GM18499 (cell line): ENCODE measurements around the gene PLCL1.

Source experiments
- ATAC-seq: cut with Tn5 transposase; IDR thresholded peaks from one replicate; pipeline ENCODE4 v1.9.1; 2021; ENCODE audit warnings: moderate number of reproducible peaks; ENCODE audit not compliant: insufficient read depth, unreplicated experiment

Gene PLCL1

DNA sequence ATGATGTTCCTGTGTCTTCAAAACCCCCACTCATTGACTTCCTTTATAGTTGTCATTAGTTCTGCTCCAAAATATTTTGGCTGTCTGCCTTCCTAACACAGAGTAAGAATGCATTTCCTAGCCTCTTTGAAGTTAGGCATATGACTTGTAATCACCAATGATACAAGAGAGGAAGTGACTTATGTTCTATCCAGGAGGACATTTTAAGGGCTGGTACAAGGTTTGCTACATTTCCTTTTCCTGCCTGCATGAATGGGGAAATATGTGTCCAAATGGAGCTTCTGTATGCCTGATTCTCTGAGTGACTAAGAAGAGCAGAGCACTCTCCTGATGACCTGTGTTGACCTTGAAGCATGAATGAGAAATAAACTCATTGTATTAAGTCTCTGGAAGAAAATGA lies 115.1 kb downstream of the PLCL1 start:
- ATAC-seq: no peak

GRCh38 chr2:197920088-197920487 lies 115.7 kb downstream of the PLCL1 start:
- ATAC-seq: no peak

DNA sequence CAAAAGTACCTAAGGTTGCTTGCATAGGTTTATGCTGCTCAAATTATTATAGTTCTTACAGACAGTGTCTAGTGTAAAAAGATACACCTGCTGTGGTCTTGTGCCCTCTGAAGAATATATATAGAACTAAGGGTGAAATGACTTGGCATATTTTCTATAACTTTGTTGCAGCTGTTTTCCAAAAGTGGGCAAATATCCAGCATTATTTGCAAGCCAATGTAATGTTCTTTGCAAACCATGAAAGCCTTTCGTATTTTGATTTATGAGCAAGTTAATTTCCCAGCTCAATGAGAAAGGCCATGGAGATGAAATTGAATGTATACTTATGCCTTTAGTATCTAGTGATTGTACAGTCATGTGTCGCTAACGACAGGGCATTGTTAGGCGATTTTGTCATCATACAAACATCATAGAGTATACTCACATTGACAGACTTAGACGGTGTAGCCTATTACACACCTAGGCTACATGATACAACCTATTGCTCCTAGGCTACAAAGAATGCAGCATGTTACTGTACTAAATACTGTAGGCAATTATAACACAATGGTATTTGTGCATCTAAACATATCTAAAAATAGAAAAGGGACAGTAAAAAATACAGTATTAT lies 116.3 kb downstream of the PLCL1 start:
- ATAC-seq: no peak

DNA sequence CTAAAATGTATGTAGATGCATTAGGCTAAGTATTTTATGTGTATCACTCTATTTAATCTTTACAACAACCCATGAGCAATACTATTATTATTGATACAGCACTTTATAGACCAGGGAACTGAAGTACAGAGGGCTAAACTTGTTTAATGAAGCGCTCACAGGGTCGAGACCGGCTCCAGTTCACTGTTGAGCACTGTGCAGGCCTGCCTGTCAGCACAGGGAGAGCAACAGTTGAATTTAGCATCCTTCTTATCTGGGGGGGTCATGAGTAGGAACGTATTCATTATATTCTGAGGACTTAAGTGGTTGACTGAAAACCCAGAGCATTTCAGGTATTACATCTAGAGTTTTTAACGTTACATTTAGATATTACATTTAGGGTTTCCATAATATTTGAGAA lies 120.1 kb downstream of the PLCL1 start:
- ATAC-seq: no peak

DNA sequence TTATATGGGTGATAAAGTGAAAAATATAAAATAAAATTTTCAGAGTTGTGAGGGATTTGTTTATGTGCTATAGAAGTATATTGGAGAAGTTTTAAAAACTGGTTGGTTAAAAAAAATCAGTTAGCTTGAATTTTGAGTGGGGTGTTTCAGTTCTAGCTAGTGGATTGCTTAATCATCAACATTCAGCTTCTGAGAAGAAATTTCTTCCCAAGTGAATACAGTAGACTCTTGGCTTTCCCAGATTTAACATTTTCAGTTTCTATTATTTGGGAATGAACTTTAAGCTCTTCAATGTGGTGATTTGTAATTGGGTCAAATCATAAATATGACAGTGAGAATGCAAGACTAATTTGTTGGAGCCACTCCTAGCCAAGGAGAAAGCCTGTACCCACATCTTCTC lies 120.8 kb downstream of the PLCL1 start:
- ATAC-seq: no peak

GRCh38 chr2:197925976-197926375 lies 121.6 kb downstream of the PLCL1 start:
- ATAC-seq: no peak

GRCh38 chr2:197926673-197927072 lies 122.3 kb downstream of the PLCL1 start:
- ATAC-seq: no peak

- ATAC-seq: no peak
Observed at GRCh38 chr2:197927994-197928393, 123.6 kb downstream of the PLCL1 start.

DNA sequence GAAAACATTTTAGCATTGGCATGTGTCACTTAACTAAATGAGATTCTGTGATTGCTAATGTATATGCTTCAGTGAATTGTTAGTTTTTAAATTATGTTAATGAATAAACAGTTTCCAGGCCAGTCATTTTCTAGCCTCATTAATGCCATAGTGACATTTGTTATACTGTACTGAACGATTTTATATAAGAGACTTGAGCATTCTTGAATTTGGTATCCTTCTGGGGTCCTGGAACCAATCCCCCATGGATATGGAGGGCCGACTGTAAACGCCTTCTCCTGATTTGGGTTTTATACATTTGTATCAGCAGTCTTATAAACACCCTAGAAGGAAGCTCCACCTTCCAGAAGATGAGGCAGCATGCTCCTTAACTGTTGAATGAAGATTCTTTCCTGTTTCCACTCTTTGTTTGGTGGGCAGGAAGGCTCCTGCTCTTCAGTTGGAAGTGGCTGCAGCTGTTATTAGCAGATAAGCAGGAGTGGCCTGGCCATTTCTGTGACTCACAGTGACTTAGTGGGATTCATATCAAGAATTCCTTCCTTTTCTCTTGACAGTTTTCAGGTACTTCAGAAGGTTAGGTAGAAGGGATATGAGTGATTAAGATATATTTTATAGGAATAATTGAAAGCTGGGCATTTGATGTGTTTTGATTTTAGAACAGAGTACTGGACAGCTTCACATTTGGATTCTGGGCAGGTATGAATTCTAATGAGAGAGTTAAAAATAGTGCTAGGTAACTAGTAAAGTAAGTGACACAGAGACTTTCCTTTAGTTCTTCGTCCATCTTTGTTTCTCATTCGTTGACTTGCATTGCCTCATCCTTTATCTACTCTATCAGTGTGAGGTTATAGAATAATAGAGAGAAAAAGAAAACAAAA lies 124.9 kb downstream of the PLCL1 start:
- ATAC-seq: no peak

GRCh38 chr2:197929886-197930227 lies 125.5 kb downstream of the PLCL1 start:
- no peak for ATAC-seq

GRCh38 chr2:197930570-197931278 lies 126.3 kb downstream of the PLCL1 start:
- ATAC-seq: no peak

- ATAC-seq: no peak
Observed at GRCh38 chr2:197931661-197932312, 127.4 kb downstream of the PLCL1 start.

DNA sequence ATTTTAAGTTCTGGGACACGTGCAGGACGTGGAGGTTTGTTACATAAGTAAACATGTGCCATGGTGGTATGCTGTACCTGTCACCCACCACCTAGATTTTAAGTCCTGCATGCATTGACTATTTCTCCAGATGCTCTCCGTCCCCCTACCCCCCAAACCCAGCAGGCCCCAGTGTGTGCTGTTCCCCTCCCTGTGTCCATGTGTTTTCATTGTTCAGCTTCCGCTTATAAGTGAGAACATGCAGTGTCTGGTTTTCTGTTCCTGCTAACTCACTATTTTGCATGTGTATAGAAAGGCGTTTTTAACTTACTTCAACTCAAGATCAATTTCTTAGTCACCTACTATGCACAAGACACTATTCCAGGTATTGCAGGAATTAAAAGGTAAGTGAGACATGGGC lies 128.0 kb downstream of the PLCL1 start:
- no peak for ATAC-seq

- no peak for ATAC-seq
Observed at GRCh38 chr2:197934261-197934933, 130.0 kb downstream of the PLCL1 start.

- ATAC-seq: no peak
Observed at GRCh38 chr2:197934934-197935289, 130.5 kb downstream of the PLCL1 start.

GRCh38 chr2:197937814-197938213 lies 133.4 kb downstream of the PLCL1 start:
- no peak for ATAC-seq

- ATAC-seq: no peak
Observed at GRCh38 chr2:197938555-197938954, 134.2 kb downstream of the PLCL1 start.

DNA sequence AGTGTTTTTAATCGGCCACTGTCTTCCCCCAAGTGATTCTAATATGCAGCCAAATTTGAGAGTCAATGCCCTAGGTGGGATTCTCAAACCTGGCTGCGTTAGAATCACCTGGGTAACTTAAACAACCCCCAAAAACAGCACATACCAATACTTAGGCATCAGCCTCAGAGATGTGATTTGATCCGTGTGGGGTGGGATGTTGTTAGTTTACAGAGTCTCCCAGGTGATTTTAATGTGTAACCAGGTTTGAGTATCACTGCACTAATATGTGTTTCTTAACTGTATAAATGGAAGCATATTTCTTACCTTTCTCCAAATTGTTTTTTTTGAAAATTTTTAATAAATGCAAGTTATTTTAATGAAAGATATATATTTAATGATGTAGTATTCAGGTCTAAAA lies 135.4 kb downstream of the PLCL1 start:
- no peak for ATAC-seq

GRCh38 chr2:197940382-197940781 lies 136.0 kb downstream of the PLCL1 start:
- no peak for ATAC-seq

DNA sequence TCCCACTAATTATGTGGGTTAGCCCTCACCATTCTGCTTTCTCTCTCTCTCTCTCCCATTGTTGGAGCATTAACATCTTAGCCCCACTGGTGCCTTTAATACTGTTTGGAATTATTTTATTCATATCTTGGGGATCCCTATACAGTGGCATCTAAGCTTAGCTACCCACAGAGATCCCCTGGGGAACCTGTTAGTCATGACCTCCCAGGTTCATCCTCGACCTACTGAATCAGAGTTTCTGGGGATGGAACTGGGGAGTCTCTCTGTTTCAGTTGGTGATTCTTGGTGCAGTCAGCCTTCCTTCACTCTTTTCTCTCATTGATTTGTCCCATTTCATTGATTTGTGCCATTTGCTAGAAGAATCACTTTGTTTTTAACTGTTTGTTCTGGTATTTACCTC lies 137.3 kb downstream of the PLCL1 start:
- no peak for ATAC-seq
